H1 (cell line): ENCODE results near the gene GK2. TPM values are rescaled to one million over a fixed set of nuclear protein-coding genes. Genes with fewer than 3 reads are reported as not detected.

Experiments used
- CTCF ChIA-PET: fragments of 300-600 bp; sonication (Branson Sonifier 250); formaldehyde crosslinking; loops from one replicate; lab custom pipeline; 2021; ENCODE audit not compliant: partially characterized antibody; lab: Charles Lee
- POLR2A ChIA-PET: fragments of 300-600 bp; sonication (Branson Sonifier 250); formaldehyde crosslinking; loops from one replicate; lab custom pipeline; 2021; ENCODE audit warnings: inconsistent platforms; ENCODE audit not compliant: partially characterized antibody; lab: Charles Lee
- DNase-seq, 2 experiments: peaks; one replicate each; pipeline versions ENCODE4 v3.0.0 to v3.0.0-alpha.2; 2010 to 2022; ENCODE audit warnings: low spot score in 2 of 2, low read depth in 1 of 2, mixed read lengths in 1 of 2
- FAIRE-seq: peaks from 2 replicates; lab custom pipeline; 2011; peaks lifted over from hg19 to GRCh38; lab: Jason Lieb, UNC
- H2AFZ ChIP-seq: 2 replicates; pipeline ENCODE4 v1.8.1; 2012; ENCODE audit warnings: low read length, inconsistent platforms
- H2AK5ac ChIP-seq: 2 replicates; pipeline ENCODE4 v1.6.1; 2013; ENCODE audit warnings: low read depth, low read length
- H2BK120ac ChIP-seq: replicated peaks from 2 replicates; pipeline ENCODE3; 2013; ENCODE audit warnings: low read depth, low read length, inconsistent platforms
- H2BK12ac ChIP-seq: 2 replicates; pipeline ENCODE4 v1.6.1; 2013; ENCODE audit warnings: low read depth, low read length
- H2BK15ac ChIP-seq: 2 replicates; pipeline ENCODE4 v1.6.1; 2013; ENCODE audit warnings: low read length
- H2BK20ac ChIP-seq: 2 replicates; pipeline ENCODE4 v1.6.1; 2013; ENCODE audit warnings: low read length
- H2BK5ac ChIP-seq: 2 replicates; pipeline ENCODE4 v1.6.1; 2013; ENCODE audit warnings: low read depth, low read length
- H3K14ac ChIP-seq: 2 replicates; pipeline ENCODE4 v1.6.1; 2013; ENCODE audit warnings: inconsistent platforms; ENCODE audit not compliant: insufficient read length
- H3K18ac ChIP-seq: 2 replicates; pipeline ENCODE4 v1.6.1; 2013; ENCODE audit warnings: low read length; ENCODE audit errors: extremely low read depth
- H3K23ac ChIP-seq: 2 replicates; pipeline ENCODE4 v1.6.1; 2013; ENCODE audit warnings: inconsistent platforms; ENCODE audit not compliant: insufficient read length
- H3K23me2 ChIP-seq: 2 replicates; pipeline ENCODE4 v1.6.1; 2013; ENCODE audit warnings: low read depth, low read length
- H3K27ac ChIP-seq: 2 replicates; pipeline ENCODE4 v1.6.1; 2011; ENCODE audit warnings: low read depth, low read length, inconsistent platforms
- H3K27me3 ChIP-seq, 4 experiments: replicated peaks in 1 of 4; 1 replicate in 1 of 4; 2 replicates in 3 of 4; pipeline versions ENCODE4 v1.6.1 to v1.8.1; 2011 to 2013; ENCODE audit warnings: low read length in 3 of 4, mild to moderate bottlenecking in 3 of 4, inconsistent platforms in 2 of 4, mixed read lengths in 2 of 4, moderate library complexity in 1 of 4; ENCODE audit not compliant: control insufficient read depth in 3 of 4, insufficient read depth in 3 of 4; ENCODE audit errors: extremely low read depth in 1 of 4
- H3K36me3 ChIP-seq, 4 experiments: 2 replicates each; pipeline versions ENCODE4 v1.6.1 to v1.8.1; 2011 to 2013; ENCODE audit warnings: mild to moderate bottlenecking in 4 of 4, low read length in 3 of 4, moderate library complexity in 2 of 4, control low read depth in 1 of 4, inconsistent platforms in 1 of 4; ENCODE audit not compliant: insufficient read depth in 4 of 4, control insufficient read depth in 2 of 4
- H3K4ac ChIP-seq: replicated peaks from 2 replicates; pipeline ENCODE3; 2013; ENCODE audit warnings: low read length, low read depth, mixed read lengths, inconsistent platforms; ENCODE audit not compliant: insufficient read length
- H3K4me1 ChIP-seq, 4 experiments: replicated peaks in 1 of 4; 1 replicate in 1 of 4; 2 replicates in 3 of 4; pipeline versions ENCODE4 v1.6.1 to v1.8.1; 2011 to 2013; ENCODE audit warnings: low read length in 3 of 4, inconsistent platforms in 2 of 4, mixed read lengths in 1 of 4; ENCODE audit not compliant: insufficient read depth in 4 of 4, control insufficient read depth in 3 of 4
- H3K4me2 ChIP-seq, 2 experiments: 2 replicates each; pipeline versions ENCODE4 v1.6.1 to v1.8.1; 2011 to 2013; ENCODE audit warnings: low read depth in 2 of 2, low read length in 2 of 2, control low read depth in 1 of 2, inconsistent platforms in 1 of 2, mild to moderate bottlenecking in 1 of 2; ENCODE audit not compliant: insufficient read depth in 1 of 2
- H3K4me3 ChIP-seq, 4 experiments: fragments of 200-600, 300-600 bp in 1 of 4; sonication (generic), shearing (Covaris generic), sonication (Bioruptor Twin) in 1 of 4; 2 replicates each; pipeline versions ENCODE4 v1.5.1 to v1.8.1; 2011 to 2016; ENCODE audit warnings: low read length in 4 of 4, low read depth in 3 of 4, control low read depth in 2 of 4, inconsistent platforms in 2 of 4, mild to moderate bottlenecking in 2 of 4, mixed read lengths in 1 of 4, moderate library complexity in 1 of 4; ENCODE audit not compliant: insufficient read depth in 2 of 4; ENCODE audit errors: extremely low read depth in 1 of 4
- H3K56ac ChIP-seq: replicated peaks from 2 replicates; pipeline ENCODE3; 2013; ENCODE audit warnings: low read depth, mild to moderate bottlenecking, mixed read lengths, low read length, inconsistent platforms; ENCODE audit not compliant: insufficient read length
- H3K79me1 ChIP-seq: 2 replicates; pipeline ENCODE4 v1.6.1; 2013; ENCODE audit warnings: low read depth, low read length, control low read depth
- H3K79me2 ChIP-seq, 2 experiments: 2 replicates each; pipeline versions ENCODE4 v1.6.1 to v1.8.1; 2012 to 2013; ENCODE audit warnings: low read length in 2 of 2, mild to moderate bottlenecking in 2 of 2, inconsistent platforms in 1 of 2; ENCODE audit not compliant: insufficient read depth in 2 of 2, control insufficient read depth in 1 of 2
- H3K9ac ChIP-seq, 4 experiments: replicated peaks in 1 of 4; 1 replicate in 1 of 4; 2 replicates in 3 of 4; pipeline versions ENCODE4 v1.6.1 to v1.8.1; 2011 to 2013; ENCODE audit warnings: low read depth in 3 of 4, low read length in 3 of 4, control low read depth in 2 of 4, mild to moderate bottlenecking in 2 of 4, moderate library complexity in 2 of 4, inconsistent platforms in 1 of 4; ENCODE audit errors: extremely low read depth in 1 of 4
- H3K9me3 ChIP-seq, 2 experiments: 2 replicates each; pipeline versions ENCODE4 v1.6.1 to v1.8.1; 2012 to 2013; ENCODE audit warnings: mild to moderate bottlenecking in 2 of 2, moderate library complexity in 2 of 2, control low read depth in 1 of 2, inconsistent platforms in 1 of 2, low read depth in 1 of 2, low read length in 1 of 2, mixed read lengths in 1 of 2; ENCODE audit not compliant: insufficient read depth in 2 of 2
- H4K20me1 ChIP-seq, 2 experiments: replicated peaks in 1 of 2; 2 replicates each; pipeline versions ENCODE3 to v1.8.1; 2011 to 2013; ENCODE audit warnings: inconsistent platforms in 2 of 2, low read length in 2 of 2, mild to moderate bottlenecking in 1 of 2; ENCODE audit not compliant: insufficient read depth in 2 of 2, control insufficient read depth in 1 of 2
- H4K5ac ChIP-seq: 2 replicates; pipeline ENCODE4 v1.6.1; 2013; ENCODE audit warnings: low read length, low read depth, mixed read lengths, inconsistent platforms; ENCODE audit not compliant: insufficient read length
- H4K8ac ChIP-seq: 2 replicates; pipeline ENCODE4 v1.8.0; 2013; ENCODE audit warnings: mild to moderate bottlenecking, moderate library complexity, low read length, inconsistent platforms; ENCODE audit not compliant: insufficient read depth; ENCODE audit errors: extremely low read depth
- H4K91ac ChIP-seq: replicated peaks from 2 replicates; pipeline ENCODE3; 2013; ENCODE audit warnings: low read length, mixed read lengths, inconsistent platforms; ENCODE audit not compliant: insufficient read length
- CREB1 ChIP-seq: IDR thresholded peaks from 2 replicates; pipeline ENCODE4 v1.6.1; 2012; ENCODE audit warnings: inconsistent platforms
- RNF2 ChIP-seq: fragments of 200-900, 300-1000 bp; sonication (generic); IDR thresholded peaks from 2 replicates; pipeline ENCODE4 v1.7.1; 2016; ENCODE audit warnings: borderline replicate concordance, low read depth, mild to moderate bottlenecking, antibody characterized with exemption, low read length; ENCODE audit not compliant: poor library complexity, severe bottlenecking; ENCODE audit errors: missing control alignments
- SUZ12 ChIP-seq: fragments of 200-600 bp; sonication (generic); IDR thresholded peaks from 2 replicates; pipeline ENCODE4 v1.6.1; 2012; ENCODE audit warnings: mild to moderate bottlenecking, inconsistent platforms, low read length, moderate library complexity, mixed read lengths
- WGBS, 2 experiments: shearing (Covaris generic) in 1 of 2; methylation state at CpG; one replicate each; pipeline versions ENCODE4 v1.1.6 to v1.1.7; 2013 to 2015; ENCODE audit warnings: low lambda C conversion rate in 2 of 2, mixed read lengths in 2 of 2, inconsistent platforms in 1 of 2, low coverage in 1 of 2, missing lambda C conversion rate in 1 of 2; ENCODE audit not compliant: insufficient replicate concordance in 2 of 2, insufficient coverage in 1 of 2, insufficient read length in 1 of 2; ENCODE audit errors: extremely low coverage in 1 of 2, missing lambda C conversion rate in 1 of 2; 5-methylcytosine and 5-hydroxymethylcytosine counted together
- long read RNA-seq, 2 experiments: library from RNA in 1 of 2; library from capped mRNA in 1 of 2; stranded (forward); transcript quantifications; one replicate each; pipeline ENCODE4 v2.0.0, GENCODE V29; 2021; ENCODE audit warnings: inconsistent platforms in 1 of 2
- polyA minus RNA-seq, 3 experiments: library from RNA; depleted of rRNA, polyadenylated mRNA; stranded (reverse); fragments of >200 nt; gene quantifications; 1 replicate in 2 of 3; 2 replicates in 1 of 3; pipeline ENCODE4 v1.2.3, GENCODE V29; 2011
- polyA plus RNA-seq, 7 experiments: library from polyadenylated mRNA; depleted of rRNA in 3 of 7; stranded (reverse) in 5 of 7; unstranded in 2 of 7; fragments of >200 nt in 5 of 7; fragments of 200-250 nt in 2 of 7; gene quantifications; 1 replicate in 5 of 7; 2 replicates in 1 of 7; 4 replicates in 1 of 7; pipeline versions ENCODE4 v1.2.1 to v1.2.3, GENCODE V29; 2011 to 2013; ENCODE audit warnings: missing spikeins in 2 of 7, mixed read lengths in 2 of 7
- total RNA-seq: library from RNA; stranded (reverse); fragmentation: NEBNext Ultra II Directional; extraction: Animal tissue kit (Norgen Biotek cat#: 25700); gene quantifications from 2 replicates; pipeline ENCODE4 v1.2.1, GENCODE V29; 2021

The GK2 gene
- total RNA-seq (not detected in 2 replicates), polyA plus RNA-seq (2011; rRNA removed) (not detected in 2 replicates), polyA minus RNA-seq (2011; rRNA and poly(A)+ RNA removed) (not detected in 2 replicates)
- polyA plus RNA-seq (2011; cell fraction: cytosol; rRNA removed) = not detected
- polyA plus RNA-seq (2011; cell fraction: nucleus; rRNA removed) = not detected
- polyA plus RNA-seq (2012, experiment 1 of 2) = not detected in 4 replicates
- polyA plus RNA-seq (2012, experiment 2 of 2) = not detected
- not detected for polyA plus RNA-seq (2013, experiment 1 of 2)
- polyA plus RNA-seq (2013, experiment 2 of 2) = not detected
- not detected for polyA minus RNA-seq (2011; cell fraction: cytosol; rRNA and poly(A)+ RNA removed)
- not detected for polyA minus RNA-seq (2011; cell fraction: nucleus; rRNA and poly(A)+ RNA removed)
- long read RNA-seq, experiment 1 = 0 reads
- long read RNA-seq, experiment 2 = 0 reads

DNA sequence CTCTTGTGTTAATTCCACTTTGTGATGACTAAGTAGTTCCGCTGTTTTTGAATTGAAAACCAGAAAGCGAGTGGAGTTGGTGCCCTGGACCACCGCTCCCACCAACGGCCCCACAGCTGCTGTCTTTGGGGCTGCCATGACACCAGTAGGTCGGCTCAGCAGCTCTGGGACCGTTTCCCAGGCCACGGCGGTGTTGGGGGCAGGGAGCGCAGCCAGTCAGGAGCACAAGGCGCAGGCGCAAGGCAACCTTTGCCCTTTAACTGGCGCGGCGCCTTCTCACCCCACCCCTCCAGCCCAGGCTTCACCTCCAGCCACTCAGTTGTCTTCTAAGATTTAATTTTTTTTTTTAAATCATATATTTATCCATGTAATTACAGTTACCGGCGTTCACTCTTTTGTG is at the start of gene GK2:
Gene GK2, minus strand, starts transcription at position 166 of the 400 bp plus-strand sequence. Its CDS starts 28 bp downstream, at position 138.
- Histone ChIP-seq H3K56ac (no peak within 1 kb of the TSS), H3K27me3 (no peaks in the 10 kb centered on the region), H4K20me1 (no peaks in the 10 kb centered on the region), H3K9me3 (no peaks in the 10 kb centered on the region), H4K5ac (no peak within 1 kb of the TSS), H2BK12ac (no peak within 1 kb of the TSS), H3K79me1 (no peaks in the 10 kb centered on the region), H3K36me3 (no peaks in the 10 kb centered on the region), H3K18ac (no peak within 1 kb of the TSS), H3K4ac (no peak within 1 kb of the TSS), H3K23ac (no peak within 1 kb of the TSS), H3K4me2 (no peak within 1 kb of the TSS), H2BK20ac (no peak within 1 kb of the TSS), H3K14ac (no peak within 1 kb of the TSS), H2AK5ac (no peak within 1 kb of the TSS), H3K4me3 (no peak within 1 kb of the TSS), H3K4me1 (no peaks in the 10 kb centered on the region; a peak in 1 of 7 replicates), H2BK15ac (no peak within 1 kb of the TSS), H4K91ac (no peak within 1 kb of the TSS), H3K9ac (no peak within 1 kb of the TSS), H4K8ac (no peak within 1 kb of the TSS), H2BK5ac (no peak within 1 kb of the TSS), H3K27ac (no peak within 1 kb of the TSS), H2AFZ (no peak within 1 kb of the TSS), H3K79me2 (no peaks in the 10 kb centered on the region), H2BK120ac (no peak within 1 kb of the TSS), H3K23me2 (no peaks in the 10 kb centered on the region)
- DNase-seq (no peak), FAIRE-seq (no peak)
- WGBS, 2 experiments = 96% methylated on average over 16 of the region's 16 CpGs; no CpG with 5 or more reads in 1 of the 2 experiments
- ChIA-PET CTCF (interaction anchor here (0.6 to 0.7 kb wide), 2 partner anchors 14 to 880 kb away, joined by 3 read pairs; no protein-coding TSS in a partner anchor), POLR2A (no interaction called here)
- TF ChIP-seq RNF2 (no peak), SUZ12 (no peak), CREB1 (no peak)
